Measurements from ENCODE around the gene GBGT1.

GRCh38 chr9:133164191-133164590 lies 477 bp upstream of the GBGT1 start:
- TF ChIP-seq CTCF (IDR thresholded peaks at IDR 0.05) (no peak), POLR2A (IDR thresholded peaks at IDR 0.05) (no peak)
